Liver (tissue), 9 donors: ENCODE results near the gene MAML3. TPM values are rescaled to one million over a fixed set of nuclear protein-coding genes. Genes with fewer than 3 reads are reported as not detected.

ENCODE experiments used
- DNase-seq: peaks from one replicate; pipeline ENCODE4 v3.0.0-alpha.2; 2017; ENCODE audit warnings: low spot score
- H3K27ac ChIP-seq, 2 donors: one replicate each; pipeline ENCODE4 v1.7.0; 2013; ENCODE audit warnings: inconsistent platforms in 2 of 2, low read length in 2 of 2, control low read depth in 1 of 2, low read depth in 1 of 2, mild to moderate bottlenecking in 1 of 2
- H3K27me3 ChIP-seq, 4 donors: one replicate each; pipeline versions ENCODE4 v1.6.1 to v1.7.0; 2013; ENCODE audit warnings: low read length in 3 of 4, inconsistent platforms in 1 of 4, mild to moderate bottlenecking in 1 of 4, moderate library complexity in 1 of 4; ENCODE audit not compliant: control insufficient read depth in 4 of 4, insufficient read depth in 4 of 4
- H3K36me3 ChIP-seq, 4 donors: one replicate each; pipeline versions ENCODE4 v1.6.1 to v1.7.0; 2013; ENCODE audit warnings: low read length in 3 of 4, mild to moderate bottlenecking in 3 of 4, low read depth in 1 of 4, moderate library complexity in 1 of 4; ENCODE audit not compliant: control insufficient read depth in 4 of 4, insufficient read depth in 3 of 4
- H3K4me1 ChIP-seq, 4 donors: one replicate each; pipeline versions ENCODE4 v1.6.1 to v1.7.0; 2013; ENCODE audit warnings: low read length in 3 of 4, mild to moderate bottlenecking in 3 of 4, moderate library complexity in 1 of 4; ENCODE audit not compliant: control insufficient read depth in 4 of 4, insufficient read depth in 4 of 4
- H3K4me3 ChIP-seq, 3 donors: one replicate each; pipeline versions ENCODE4 v1.6.1 to v1.7.0; 2013; ENCODE audit warnings: low read length in 3 of 3, control low read depth in 1 of 3, low read depth in 1 of 3, mild to moderate bottlenecking in 1 of 3
- H3K9ac ChIP-seq, 2 donors: one replicate each; pipeline ENCODE4 v1.7.0; 2013; ENCODE audit warnings: low read length in 2 of 2, mild to moderate bottlenecking in 2 of 2, moderate library complexity in 2 of 2, control low read depth in 1 of 2, low read depth in 1 of 2
- H3K9me3 ChIP-seq, 4 donors: one replicate each; pipeline versions ENCODE4 v1.6.1 to v1.7.0; 2013; ENCODE audit warnings: low read length in 3 of 4; ENCODE audit not compliant: control insufficient read depth in 4 of 4
- ATF3 ChIP-seq: IDR thresholded peaks from 2 replicates; pipeline ENCODE4 v1.6.1; 2016; ENCODE audit warnings: antibody characterized with exemption
- CTCF ChIP-seq: fragments of 150-350 bp; IDR thresholded peaks from 2 replicates; pipeline ENCODE4 v1.5.1; 2017; ENCODE audit warnings: improper control_type of control experiment, low read depth, low read length; ENCODE audit not compliant: missing input control
- EGR1 ChIP-seq, 2 donors: IDR thresholded peaks; 2 replicates each; pipeline ENCODE4 v1.6.1; 2016 to 2018; ENCODE audit warnings: antibody characterized with exemption in 2 of 2, low read depth in 2 of 2
- FOXA1 ChIP-seq: IDR thresholded peaks from 2 replicates; pipeline ENCODE4 v1.6.1; 2016; ENCODE audit warnings: antibody characterized with exemption
- FOXA2 ChIP-seq: IDR thresholded peaks from 2 replicates; pipeline ENCODE4 v1.6.1; 2016; ENCODE audit warnings: antibody characterized with exemption
- HNF4A ChIP-seq, 2 donors: conservative IDR thresholded peaks; 2 replicates each; pipeline ENCODE4 v1.6.1; 2016; ENCODE audit warnings: antibody characterized with exemption in 2 of 2, mild to moderate bottlenecking in 2 of 2
- HNF4G ChIP-seq: IDR thresholded peaks from 2 replicates; pipeline ENCODE4 v1.6.1; 2016; ENCODE audit warnings: antibody characterized with exemption
- RAD21 ChIP-seq, 2 donors: IDR thresholded peaks; 2 replicates each; pipeline ENCODE4 v1.6.1; 2016; ENCODE audit warnings: antibody characterized with exemption in 2 of 2, mild to moderate bottlenecking in 2 of 2
- REST ChIP-seq: IDR thresholded peaks from 2 replicates; pipeline ENCODE4 v1.6.1; 2016; ENCODE audit warnings: antibody characterized with exemption, mild to moderate bottlenecking
- RXRA ChIP-seq, 2 donors: IDR thresholded peaks; 2 replicates each; pipeline ENCODE4 v1.6.1; 2017 to 2018; ENCODE audit warnings: antibody characterized with exemption in 2 of 2, mild to moderate bottlenecking in 1 of 2
- SP1 ChIP-seq: IDR thresholded peaks from 2 replicates; pipeline ENCODE4 v1.6.1; 2018; ENCODE audit warnings: antibody characterized with exemption, mild to moderate bottlenecking
- TAF1 ChIP-seq: conservative IDR thresholded peaks from 2 replicates; pipeline ENCODE4 v1.6.1; 2016; ENCODE audit warnings: antibody characterized with exemption, mild to moderate bottlenecking
- YY1 ChIP-seq: IDR thresholded peaks from 2 replicates; pipeline ENCODE4 v1.6.1; 2016; ENCODE audit warnings: antibody characterized with exemption, mild to moderate bottlenecking
- ZBTB33 ChIP-seq: IDR thresholded peaks from 2 replicates; pipeline ENCODE4 v1.6.1; 2016; ENCODE audit warnings: antibody characterized with exemption
- WGBS: extraction: QIAGEN DNeasy Blood & Tissue Kit; methylation state at CpG from one replicate; pipeline ENCODE4 v1.1.7; 2013; 5-methylcytosine and 5-hydroxymethylcytosine counted together
- polyA plus RNA-seq, 2 donors: library from polyadenylated mRNA; stranded (reverse) in 1 of 2; unstranded in 1 of 2; fragments of 200-250 nt in 1 of 2; fragments of >200 nt in 1 of 2; fragmentation: Nextera tagmentation in 1 of 2; extraction: Ambion mirVana in 1 of 2; gene quantifications; one replicate each; pipeline versions ENCODE4 v1.2.1 to v1.2.3, GENCODE V29; 2013 to 2015
- total RNA-seq, 2 donors: library from RNA; depleted of rRNA; stranded (reverse); fragments of >200 nt; gene quantifications; one replicate each; pipeline ENCODE4 v1.2.3, GENCODE V29; 2014
- donor health status: healthy.
- donor health status: healthy.
- donor health status: healthy.
- donor health status: healthy.
- donor health status: healthy.

MAML3 gene
- total and polyA plus RNA-seq, 4 donors = 1.3 to 4.3 (median 2.7) TPM

- no peak for DNase-seq
- 84% methylated on average over 4 of the region's 4 CpGs for WGBS
- TF ChIP-seq SP1 = no peak
- TF ChIP-seq HNF4G = no peak
- TF ChIP-seq ZBTB33 = no peak
- no peaks in the 10 kb centered on the region for H3K36me3 ChIP-seq
- H3K9me3 ChIP-seq = peaks cover 0 to 2% (median under 1%) of the 10 kb centered on the region in 4 donors
- H3K4me1 ChIP-seq = peaks cover 0 to 7% (median 5%) of the 10 kb centered on the region in 4 donors
- no peak overlapping the region for H3K4me3 ChIP-seq
- no peaks in the 10 kb centered on the region for H3K27me3 ChIP-seq
- no peak overlapping the region for H3K27ac ChIP-seq
- H3K9ac ChIP-seq = no peak overlapping the region
Observed at GRCh38 chr4:139808381-139808807, 345.6 kb downstream of the MAML3 start.

GRCh38 chr4:139807483-139807882 lies 346.5 kb downstream of the MAML3 start:
- no peak for DNase-seq
- no peak for TF ChIP-seq EGR1 (IDR thresholded peaks at IDR 0.05; ENCODE audit: low read depth in 2 of 2)
- TF ChIP-seq ZBTB33 = no peak
- no peak for TF ChIP-seq FOXA1
- TF ChIP-seq HNF4G = no peak
- TF ChIP-seq ATF3 = no peak
- H3K36me3 ChIP-seq = no peaks in the 10 kb centered on the region
- WGBS = 76% methylated on average over 4 of the region's 4 CpGs
- H3K27ac ChIP-seq = no peak overlapping the region
- no peaks in the 10 kb centered on the region for H3K27me3 ChIP-seq
- no peak overlapping the region for H3K4me3 ChIP-seq
- no peak overlapping the region for H3K9ac ChIP-seq
- peaks cover 0 to 2% (median under 1%) of the 10 kb centered on the region in 4 donors for H3K9me3 ChIP-seq
- peaks cover 0 to 7% (median 5%) of the 10 kb centered on the region in 4 donors for H3K4me1 ChIP-seq

GRCh38 chr4:139806929-139807328 lies 347.1 kb downstream of the MAML3 start:
- H3K9ac ChIP-seq = no peak overlapping the region

More at GRCh38 chr4:139806929-139807328, 347.1 kb downstream of the MAML3 start:
- no peak overlapping the region for H3K4me3 ChIP-seq
- no peak for DNase-seq
- no peak for TF ChIP-seq ZBTB33
- TF ChIP-seq RAD21 (IDR thresholded peaks at IDR 0.05) = peak; percentile 64 to 71
- TF ChIP-seq CTCF = peak; percentile 26
- no peak for TF ChIP-seq FOXA2
- no peak for TF ChIP-seq HNF4A (conservative IDR thresholded peaks at IDR 0.05)
- no peak for TF ChIP-seq YY1
- no peak for TF ChIP-seq TAF1
- TF ChIP-seq REST = no peak
- no peak for TF ChIP-seq HNF4G
- TF ChIP-seq SP1 = no peak
- TF ChIP-seq RXRA (IDR thresholded peaks at IDR 0.05) = no peak
- no peak overlapping the region for H3K27ac ChIP-seq
- H3K36me3 ChIP-seq = no peaks in the 10 kb centered on the region
- H3K9me3 ChIP-seq = peaks cover 0 to 2% (median under 1%) of the 10 kb centered on the region in 4 donors
- no peaks in the 10 kb centered on the region for H3K27me3 ChIP-seq
- peaks cover 0 to 7% (median 5%) of the 10 kb centered on the region in 4 donors for H3K4me1 ChIP-seq
- 48% methylated on average over 4 of the region's 4 CpGs for WGBS
